Fibroblast of lung (primary cell): ENCODE measurements around the gene SLC2A4RG. TPM values are rescaled to one million over a fixed set of nuclear protein-coding genes. Genes with fewer than 3 reads are reported as not detected.

Experiments
- DNase-seq, 2 donors: peaks; one replicate each; pipeline versions ENCODE4 v3.0.0 to v3.0.0-alpha.2; 2010; ENCODE audit warnings: low read depth in 2 of 2
- H2AFZ ChIP-seq: 2 replicates; pipeline ENCODE4 v1.5.1; 2012; ENCODE audit warnings: low read length, control low read depth, inconsistent platforms
- H3K27ac ChIP-seq: 2 replicates; pipeline ENCODE4 v1.5.1; 2011; ENCODE audit warnings: low read length, control low read depth; ENCODE audit not compliant: insufficient read depth
- H3K27me3 ChIP-seq: 2 replicates; pipeline ENCODE4 v1.5.1; 2011; ENCODE audit warnings: mild to moderate bottlenecking, low read length; ENCODE audit not compliant: control insufficient read depth, insufficient read depth
- H3K36me3 ChIP-seq: 2 replicates; pipeline ENCODE4 v1.5.1; 2011; ENCODE audit warnings: low read length; ENCODE audit not compliant: control insufficient read depth, insufficient read depth
- H3K4me1 ChIP-seq: 2 replicates; pipeline ENCODE4 v1.5.1; 2011; ENCODE audit warnings: low read length; ENCODE audit not compliant: control insufficient read depth, insufficient read depth; ENCODE audit errors: extremely low read depth
- H3K4me2 ChIP-seq: 2 replicates; pipeline ENCODE4 v1.5.1; 2011; ENCODE audit warnings: low read length, control low read depth; ENCODE audit not compliant: insufficient read depth; ENCODE audit errors: extremely low read depth
- H3K4me3 ChIP-seq, 4 experiments: fragments of 200-600 bp in 1 of 4; sonication (generic) in 1 of 4; replicated peaks in 1 of 4; 2 replicates each; pipeline ENCODE4 v1.5.1; 2011 to 2016; ENCODE audit warnings: low read length in 4 of 4, low read depth in 3 of 4, mild to moderate bottlenecking in 3 of 4, control low read depth in 2 of 4, inconsistent platforms in 1 of 4, mixed read lengths in 1 of 4; ENCODE audit not compliant: insufficient read depth in 1 of 4; ENCODE audit errors: control extremely low read depth in 1 of 4
- H3K79me2 ChIP-seq: 2 replicates; pipeline ENCODE4 v1.5.1; 2012; ENCODE audit warnings: mild to moderate bottlenecking, low read length, inconsistent platforms; ENCODE audit not compliant: control insufficient read depth, insufficient read depth
- H3K9ac ChIP-seq: 2 replicates; pipeline ENCODE4 v1.5.1; 2011; ENCODE audit warnings: mild to moderate bottlenecking, low read length, control low read depth; ENCODE audit not compliant: insufficient read depth
- H3K9me3 ChIP-seq: 2 replicates; pipeline ENCODE4 v1.5.1; 2012; ENCODE audit warnings: low read depth, low read length; ENCODE audit not compliant: control insufficient read depth, insufficient read depth
- H4K20me1 ChIP-seq: 2 replicates; pipeline ENCODE4 v1.5.1; 2011; ENCODE audit warnings: low read length; ENCODE audit not compliant: control insufficient read depth, insufficient read depth; ENCODE audit errors: extremely low read depth
- CTCF ChIP-seq, 2 donors: IDR thresholded peaks in 1 of 2; conservative IDR thresholded peaks in 1 of 2; 1 replicate in 1 of 2; 2 replicates in 1 of 2; pipeline ENCODE4 v1.5.1; 2011 to 2012; ENCODE audit warnings: low read length in 2 of 2, control low read depth in 1 of 2, inconsistent platforms in 1 of 2, low read depth in 1 of 2, mild to moderate bottlenecking in 1 of 2
- EZH2 ChIP-seq: IDR thresholded peaks from 2 replicates; pipeline ENCODE4 v1.5.1; 2012; ENCODE audit warnings: low read length, control low read depth, mild to moderate bottlenecking; ENCODE audit errors: missing control alignments
- polyA plus RNA-seq, 2 donors: library from polyadenylated mRNA; depleted of rRNA in 1 of 2; stranded (reverse) in 1 of 2; unstranded in 1 of 2; fragments of >200 nt; gene quantifications; 2 replicates each; pipeline ENCODE4 v1.2.1, GENCODE V29; 2011 to 2012; ENCODE audit warnings: missing spikeins in 1 of 2
- total RNA-seq: library from RNA; depleted of rRNA; stranded (reverse); fragments of >200 nt; gene quantifications from 2 replicates; pipeline ENCODE4 v1.2.1, GENCODE V29; 2014

The SLC2A4RG gene
- total and polyA plus RNA-seq, 2 donors (not counting 1 experiment from before 2014, with no cell fraction given): 17.5 to 30.6 TPM

- peaks cover 4% of the 10 kb centered on the region for H3K79me2 ChIP-seq
Measured at GRCh38 chr20:63745424-63745805, 5.8 kb downstream of the SLC2A4RG start.

DNA sequence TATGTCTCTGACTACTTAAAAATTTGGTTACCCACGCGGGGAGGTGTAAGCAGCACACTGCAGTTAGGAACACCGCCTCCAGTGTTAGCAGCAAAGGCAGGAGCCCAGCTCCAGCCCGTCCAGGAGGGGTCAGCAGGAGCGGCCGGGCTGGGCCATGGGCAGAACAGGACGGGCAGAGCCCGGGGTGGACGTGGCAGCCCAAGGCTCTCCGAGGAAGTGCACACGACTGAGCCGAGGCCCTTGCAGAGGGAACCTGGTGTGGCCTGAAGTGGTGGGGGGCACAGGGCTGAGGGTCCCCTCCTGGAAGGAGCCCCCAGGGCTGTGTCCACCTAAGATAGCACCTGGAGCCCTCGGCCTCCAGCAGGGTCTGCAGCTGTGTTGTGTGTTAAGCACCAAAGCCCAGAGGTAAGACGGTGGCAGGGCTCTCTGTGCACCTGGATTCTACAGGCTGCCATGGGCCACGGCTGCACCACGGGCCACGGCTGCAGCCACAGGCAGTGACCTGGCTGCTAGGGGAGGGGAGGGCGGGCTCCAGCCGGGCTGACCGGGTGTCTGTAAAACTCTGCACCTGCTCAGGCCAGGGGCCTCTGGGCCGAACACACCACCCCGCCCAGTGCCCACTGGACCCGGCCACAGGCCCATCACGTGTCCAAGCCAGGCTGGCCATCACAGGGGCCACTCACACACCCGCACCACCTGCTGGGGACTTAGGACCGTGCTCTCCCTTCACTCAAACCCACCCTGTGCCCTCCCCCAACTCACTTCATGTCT is 6.6 kb downstream of the SLC2A4RG start:
- no peak for DNase-seq
- Histone ChIP-seq H3K4me1 (peaks cover 4% of the 10 kb centered on the region), H3K9ac (no peak overlapping the region), H3K27ac (no peak overlapping the region), H3K9me3 (no peaks in the 10 kb centered on the region), H3K4me3 (no peak overlapping the region), H2AFZ (no peak overlapping the region), H3K27me3 (no peaks in the 10 kb centered on the region), H3K79me2 (peaks cover 4% of the 10 kb centered on the region), H3K36me3 (peaks cover 17% of the 10 kb centered on the region), H3K4me2 (no peak overlapping the region), H4K20me1 (no peaks in the 10 kb centered on the region)
- TF ChIP-seq EZH2 (no peak), CTCF (conservative IDR thresholded peaks at IDR 0.05 in 1 of 2, IDR thresholded peaks at IDR 0.05 in 1 of 2; ENCODE audit: low read depth in 1 of 2, low read length in 2 of 2) (no peak)

More at GRCh38 chr20:63745424-63745805, 5.8 kb downstream of the SLC2A4RG start:
- Histone ChIP-seq H3K27me3 (no peaks in the 10 kb centered on the region), H3K36me3 (peaks cover 17% of the 10 kb centered on the region), H3K27ac (no peak overlapping the region), H2AFZ (no peak overlapping the region), H3K9me3 (no peaks in the 10 kb centered on the region), H3K4me2 (no peak overlapping the region), H3K4me3 (no peak overlapping the region), H3K9ac (no peak overlapping the region), H3K4me1 (peaks cover 6% of the 10 kb centered on the region), H4K20me1 (no peaks in the 10 kb centered on the region)
- TF ChIP-seq EZH2: no peak
- no peak for TF ChIP-seq CTCF (conservative IDR thresholded peaks at IDR 0.05 in 1 of 2, IDR thresholded peaks at IDR 0.05 in 1 of 2; ENCODE audit: low read depth in 1 of 2, low read length in 2 of 2)
- DNase-seq: no peak

DNA sequence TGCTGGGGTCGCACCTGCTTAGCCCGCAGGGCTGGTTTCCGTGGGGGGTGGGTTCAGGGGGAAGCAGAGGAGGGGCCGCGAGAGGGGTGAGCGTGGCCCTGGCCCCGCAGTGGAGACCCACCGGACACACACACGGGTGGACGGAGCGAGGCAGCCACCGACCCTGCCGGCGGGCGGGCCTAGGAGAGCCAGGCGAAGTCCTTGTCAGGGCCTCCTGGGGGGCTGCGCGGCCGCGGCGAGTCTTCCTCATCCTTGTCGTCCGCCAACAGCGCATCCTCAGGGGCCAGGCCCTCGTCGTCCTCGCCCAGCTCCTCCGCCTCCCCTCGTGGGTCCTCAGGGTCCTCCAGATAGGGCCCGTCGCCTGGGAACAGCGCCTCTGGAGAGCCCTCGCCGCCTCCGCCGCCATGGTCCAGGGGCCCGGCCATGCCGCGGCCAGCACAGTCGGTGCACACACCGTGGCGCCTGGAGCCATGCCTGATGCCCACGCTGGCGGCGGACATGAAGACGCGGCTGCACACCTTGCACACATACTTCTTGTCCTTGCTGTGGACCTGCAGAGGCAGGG is 7.3 kb downstream of the SLC2A4RG start:
- no peak overlapping the region for H3K4me2 ChIP-seq
- peaks cover 13% of the 10 kb centered on the region for H3K36me3 ChIP-seq
- H3K9ac ChIP-seq: no peak overlapping the region
- no peak overlapping the region for H3K4me3 ChIP-seq
- H2AFZ ChIP-seq: no peak overlapping the region
- no peak for DNase-seq
- no peaks in the 10 kb centered on the region for H3K79me2 ChIP-seq
- H4K20me1 ChIP-seq: no peaks in the 10 kb centered on the region
- H3K4me1 ChIP-seq: no peaks in the 10 kb centered on the region
- no peaks in the 10 kb centered on the region for H3K27me3 ChIP-seq
- TF ChIP-seq CTCF (conservative IDR thresholded peaks at IDR 0.05 in 1 of 2, IDR thresholded peaks at IDR 0.05 in 1 of 2; ENCODE audit: low read depth in 1 of 2, low read length in 2 of 2): no peak
- no peak for TF ChIP-seq EZH2
- no peak overlapping the region for H3K27ac ChIP-seq
- H3K9me3 ChIP-seq: no peaks in the 10 kb centered on the region
